Spinal cord (tissue), 10 donors: ENCODE results near the gene KRT80. TPM values are rescaled to one million over a fixed set of nuclear protein-coding genes. Genes with fewer than 3 reads are reported as not detected.

Source experiments
- DNase-seq, 6 donors: peaks; one replicate each; pipeline versions ENCODE4 v3.0.0 to v3.0.0-alpha.2; 2013 to 2015; ENCODE audit warnings: low spot score in 6 of 6, low read depth in 4 of 6
- H3K27ac ChIP-seq: one replicate; pipeline ENCODE4 v1.5.1; 2013; ENCODE audit warnings: low read depth, low read length, control low read depth
- H3K27me3 ChIP-seq: one replicate; pipeline ENCODE4 v1.6.1; 2013; ENCODE audit warnings: low read length; ENCODE audit not compliant: control insufficient read depth, insufficient read depth
- H3K36me3 ChIP-seq: one replicate; pipeline ENCODE4 v1.6.1; 2013; ENCODE audit warnings: low read length; ENCODE audit not compliant: control insufficient read depth, insufficient read depth
- H3K4me1 ChIP-seq: one replicate; pipeline ENCODE4 v1.6.1; 2013; ENCODE audit warnings: low read length; ENCODE audit not compliant: control insufficient read depth, insufficient read depth
- H3K4me3 ChIP-seq: one replicate; pipeline ENCODE4 v1.5.1; 2013; ENCODE audit warnings: low read depth, low read length, control low read depth
- H3K9me3 ChIP-seq: one replicate; pipeline ENCODE4 v1.6.1; 2013; ENCODE audit warnings: low read length; ENCODE audit not compliant: control insufficient read depth, insufficient read depth
- WGBS: methylation state at CpG from one replicate; pipeline ENCODE4 v1.1.5; 2013; ENCODE audit warnings: missing lambda C conversion rate; ENCODE audit not compliant: insufficient coverage; 5-methylcytosine and 5-hydroxymethylcytosine counted together
- polyA plus RNA-seq, 2 donors: library from polyadenylated mRNA; unstranded; fragments of 120-200 nt; gene quantifications; one replicate each; pipeline ENCODE4 v1.2.1, GENCODE V29; 2013; ENCODE audit not compliant: insufficient read length in 2 of 2
- total RNA-seq, 2 donors: library from RNA; depleted of rRNA in 1 of 2; stranded (reverse); fragments of 120-200 nt in 1 of 2; fragments of >200 nt in 1 of 2; gene quantifications; one replicate each; pipeline versions ENCODE4 v1.2.3 to v1.2.4, GENCODE V29; 2013 to 2014
- donor health status: healthy.

KRT80 gene
- total and polyA plus RNA-seq, 4 donors: 0.12 TPM; not detected in 3

GRCh38 chr12:52130711-52131110 is 61.1 kb downstream of the KRT80 start:
- no peak overlapping the region for H3K27ac ChIP-seq
- H3K9me3 ChIP-seq: no peaks in the 10 kb centered on the region
- no peaks in the 10 kb centered on the region for H3K36me3 ChIP-seq
- H3K4me3 ChIP-seq: no peak overlapping the region
- H3K4me1 ChIP-seq: peaks cover 13% of the 10 kb centered on the region
- no peaks in the 10 kb centered on the region for H3K27me3 ChIP-seq
- WGBS: 38% methylated on average over 3 of the region's 5 CpGs
- DNase-seq: peak in 1 of 6 donors; percentile 74

GRCh38 chr12:52127683-52128450 is 63.9 kb downstream of the KRT80 start:
- WGBS: 72% methylated on average over 8 of the region's 10 CpGs
- Histone ChIP-seq H3K4me3 (no peak overlapping the region), H3K27ac (no peak overlapping the region), H3K27me3 (no peaks in the 10 kb centered on the region), H3K4me1 (peaks cover 13% of the 10 kb centered on the region), H3K36me3 (no peaks in the 10 kb centered on the region), H3K9me3 (no peaks in the 10 kb centered on the region)
- DNase-seq: no peak

GRCh38 chr12:52126605-52127578 is 64.9 kb downstream of the KRT80 start:
- 69% methylated on average over 17 of the region's 21 CpGs for WGBS
- peak in 1 of 6 donors; percentile 28 for DNase-seq
- Histone ChIP-seq H3K4me1 (peaks cover 14% of the 10 kb centered on the region), H3K36me3 (no peaks in the 10 kb centered on the region), H3K4me3 (no peak overlapping the region), H3K27me3 (no peaks in the 10 kb centered on the region), H3K27ac (no peak overlapping the region), H3K9me3 (no peaks in the 10 kb centered on the region)

- WGBS: 57% methylated on average over 1 of the region's 2 CpGs
- Histone ChIP-seq H3K4me3 (no peak overlapping the region), H3K36me3 (no peaks in the 10 kb centered on the region), H3K9me3 (no peaks in the 10 kb centered on the region), H3K4me1 (peaks cover 20% of the 10 kb centered on the region), H3K27me3 (no peaks in the 10 kb centered on the region), H3K27ac (no peak overlapping the region)
- DNase-seq: no peak
Measured at GRCh38 chr12:52126050-52126604, 65.7 kb downstream of the KRT80 start.

GRCh38 chr12:52125476-52125900 is 66.3 kb downstream of the KRT80 start:
- peaks cover 16% of the 10 kb centered on the region for H3K4me1 ChIP-seq
- 59% methylated on average over 2 of the region's 6 CpGs for WGBS
- DNase-seq: peak in 1 of 6 donors; percentile 34
- H3K4me3 ChIP-seq: no peak overlapping the region
- H3K27ac ChIP-seq: no peak overlapping the region
- no peaks in the 10 kb centered on the region for H3K36me3 ChIP-seq
- H3K27me3 ChIP-seq: no peaks in the 10 kb centered on the region
- no peaks in the 10 kb centered on the region for H3K9me3 ChIP-seq

GRCh38 chr12:52123487-52124186 is 68.2 kb downstream of the KRT80 start:
- Histone ChIP-seq H3K4me3 (no peak overlapping the region), H3K4me1 (peaks cover 16% of the 10 kb centered on the region), H3K36me3 (no peaks in the 10 kb centered on the region), H3K27me3 (no peaks in the 10 kb centered on the region), H3K9me3 (no peaks in the 10 kb centered on the region), H3K27ac (no peak overlapping the region)
- no peak for DNase-seq
- WGBS: 56% methylated on average over 4 of the region's 8 CpGs

- WGBS: 92% methylated on average over 4 of the region's 7 CpGs
- no peak for DNase-seq
- no peaks in the 10 kb centered on the region for H3K36me3 ChIP-seq
- no peaks in the 10 kb centered on the region for H3K27me3 ChIP-seq
- H3K4me3 ChIP-seq: no peak overlapping the region
- peaks cover 16% of the 10 kb centered on the region for H3K4me1 ChIP-seq
- H3K9me3 ChIP-seq: no peaks in the 10 kb centered on the region
- no peak overlapping the region for H3K27ac ChIP-seq
Measured at GRCh38 chr12:52122904-52123303, 68.9 kb downstream of the KRT80 start.

GRCh38 chr12:52122540-52122871 is 69.3 kb downstream of the KRT80 start:
- DNase-seq: peak in 1 of 6 donors; percentile 14
- no peaks in the 10 kb centered on the region for H3K27me3 ChIP-seq
- H3K36me3 ChIP-seq: no peaks in the 10 kb centered on the region
- H3K4me3 ChIP-seq: no peak overlapping the region
- H3K4me1 ChIP-seq: peaks cover 16% of the 10 kb centered on the region
- WGBS: 69% methylated on average over 3 of the region's 4 CpGs
- H3K27ac ChIP-seq: no peak overlapping the region
- no peaks in the 10 kb centered on the region for H3K9me3 ChIP-seq
